Gastrocnemius medialis (tissue), 4 donors: Measurements from ENCODE around the gene ADGRV1. TPM values are rescaled to one million over a fixed set of nuclear protein-coding genes. Genes with fewer than 3 reads are reported as not detected.
"Not testable (repeated sequence)": the region's sequence is repeated elsewhere in the genome, so short reads cannot be mapped to it uniquely, and the experiment has no call there.

Experiments
- ATAC-seq, 2 donors: fragments of 150-250 bp; one replicate each; pipeline ENCODE4 v1.9.1; 2016
- DNase-seq, 2 donors: peaks; one replicate each; pipeline ENCODE4 v3.0.0-alpha.2; 2019
- H3K27ac ChIP-seq, 4 donors: fragments of 200-600 bp; sonication (generic); 1 replicate in 1 of 4; 2 replicates in 3 of 4; pipeline ENCODE4 v1.5.1; 2016 to 2018; ENCODE audit warnings: mild to moderate bottlenecking in 2 of 4, moderate library complexity in 1 of 4
- H3K27me3 ChIP-seq, 3 donors: fragments of 200-600 bp; sonication (generic) in 2 of 3; 1 replicate in 1 of 3; 2 replicates in 2 of 3; pipeline versions ENCODE4 v1.5.1 to v1.6.0; 2016 to 2019; ENCODE audit warnings: mild to moderate bottlenecking in 1 of 3, moderate library complexity in 1 of 3
- H3K36me3 ChIP-seq, 2 donors: fragments of 200-600 bp; sonication (generic) in 1 of 2; one replicate each; pipeline ENCODE4 v1.5.1; 2017 to 2018
- H3K4me1 ChIP-seq, 2 donors: fragments of 200-600 bp; sonication (generic) in 1 of 2; one replicate each; pipeline ENCODE4 v1.5.1; 2016 to 2017; ENCODE audit warnings: mild to moderate bottlenecking in 2 of 2
- H3K4me3 ChIP-seq, 4 donors: fragments of 200-600 bp; sonication (generic) in 3 of 4; 1 replicate in 1 of 4; 2 replicates in 3 of 4; pipeline ENCODE4 v1.5.1; 2016 to 2019; ENCODE audit warnings: mild to moderate bottlenecking in 2 of 4
- H3K9me3 ChIP-seq, 3 donors: fragments of 200-600 bp; sonication (generic) in 2 of 3; 1 replicate in 1 of 3; 2 replicates in 2 of 3; pipeline ENCODE4 v1.5.1; 2016 to 2019
- CTCF ChIP-seq, 5 experiments: fragments of 450-650 bp in 3 of 5; fragments of 200-600 bp in 2 of 5; sonication (generic) in 2 of 5; IDR thresholded peaks in 4 of 5; conservative IDR thresholded peaks in 1 of 5; 1 replicate in 4 of 5; 2 replicates in 1 of 5; pipeline ENCODE4 v1.5.1; 2016 to 2019; ENCODE audit warnings: antibody characterized with exemption in 5 of 5, mild to moderate bottlenecking in 3 of 5, moderate library complexity in 3 of 5
- POLR2A ChIP-seq, 2 donors: fragments of 450-650 bp; IDR thresholded peaks; one replicate each; pipeline ENCODE4 v1.6.1; 2017; ENCODE audit warnings: antibody characterized with exemption in 2 of 2, mild to moderate bottlenecking in 2 of 2, moderate library complexity in 2 of 2
- in situ Hi-C, 4 donors: fragments of 200-750 bp; cut with MboI; loops; one replicate each; pipeline versions ENCODE4 v1.15.0 to v1.8.0; 2017; ENCODE audit warnings: low sequenced_read_pairs in 4 of 4
- intact Hi-C: fragments of 100-400 bp; cut with DNase I; formaldehyde crosslinking; loops from one replicate; pipeline ENCODE4 v1.15.1; 2023; ENCODE audit warnings: low total_unique reads
- total RNA-seq, 4 donors: library from RNA; depleted of rRNA; stranded (reverse); fragments of >200 nt; gene quantifications; one replicate each; pipeline versions ENCODE4 v1.1.0 to v1.2.3, GENCODE V29; 2016

ADGRV1 gene
- total RNA-seq, 4 donors from 2014 or later = 0.22 to 0.41 TPM; not detected in 2

GRCh38 chr5:90809311-90810056 is 250.9 kb downstream of the ADGRV1 start:
- in situ Hi-C loops (no loop called here), intact Hi-C loops (no loop called here)
- Histone ChIP-seq H3K27me3 (no peaks in the 10 kb centered on the region), H3K27ac (no peak overlapping the region), H3K9me3 (no peaks in the 10 kb centered on the region), H3K36me3 (no peaks in the 10 kb centered on the region), H3K4me3 (no peak overlapping the region), H3K4me1 (peaks cover 0 to 3% of the 10 kb centered on the region in 2 donors)
- TF ChIP-seq POLR2A (IDR thresholded peaks at IDR 0.05) (no peak), CTCF (IDR thresholded peaks at IDR 0.05 in 4 of 5, conservative IDR thresholded peaks at IDR 0.05 in 1 of 5) (no peak)
- ATAC-seq (no peak), DNase-seq (no peak)

GRCh38 chr5:90810211-90810610 is 251.6 kb downstream of the ADGRV1 start:
- TF ChIP-seq POLR2A (IDR thresholded peaks at IDR 0.05) = no peak
- TF ChIP-seq CTCF (IDR thresholded peaks at IDR 0.05 in 4 of 5, conservative IDR thresholded peaks at IDR 0.05 in 1 of 5) = no peak
- Histone ChIP-seq H3K27me3 (no peaks in the 10 kb centered on the region), H3K9me3 (no peaks in the 10 kb centered on the region), H3K4me3 (no peak overlapping the region), H3K36me3 (no peaks in the 10 kb centered on the region), H3K27ac (no peak overlapping the region), H3K4me1 (peaks cover 0 to 3% of the 10 kb centered on the region in 2 donors)
- intact Hi-C loops (no loop called here), in situ Hi-C loops (no loop called here)
- DNase-seq (no peak), ATAC-seq (no peak)

GRCh38 chr5:90813392-90813791 is 254.8 kb downstream of the ADGRV1 start:
- in situ Hi-C loops = no loop called here
- ATAC-seq (no peak), DNase-seq (no peak)
- intact Hi-C loops = no loop called here
- Histone ChIP-seq H3K4me1 (peaks cover 0 to 3% of the 10 kb centered on the region in 2 donors), H3K27me3 (no peaks in the 10 kb centered on the region), H3K27ac (no peak overlapping the region), H3K36me3 (no peaks in the 10 kb centered on the region), H3K4me3 (no peak overlapping the region), H3K9me3 (no peaks in the 10 kb centered on the region)
- TF ChIP-seq CTCF (IDR thresholded peaks at IDR 0.05 in 4 of 5, conservative IDR thresholded peaks at IDR 0.05 in 1 of 5) (no peak), POLR2A (IDR thresholded peaks at IDR 0.05) (no peak)

- H3K27ac ChIP-seq, H3K36me3 ChIP-seq, intact Hi-C loops, ATAC-seq, in situ Hi-C loops, H3K27me3 ChIP-seq, H3K4me3 ChIP-seq, H3K9me3 ChIP-seq, H3K4me1 ChIP-seq, DNase-seq: not testable (repeated sequence)
These were observed 263.5 kb downstream of the ADGRV1 start for GRCh38 chr5:90822062-90822461.

GRCh38 chr5:90824436-90824835 is 265.8 kb downstream of the ADGRV1 start:
- TF ChIP-seq CTCF (IDR thresholded peaks at IDR 0.05 in 4 of 5, conservative IDR thresholded peaks at IDR 0.05 in 1 of 5) = no peak
- no peak for TF ChIP-seq POLR2A (IDR thresholded peaks at IDR 0.05)
- DNase-seq = no peak

More at GRCh38 chr5:90824436-90824835, 265.8 kb downstream of the ADGRV1 start:
- H3K36me3 ChIP-seq = no peaks in the 10 kb centered on the region
- no peak overlapping the region for H3K27ac ChIP-seq
- in situ Hi-C loops (no loop called here), intact Hi-C loops (no loop called here)
- no peaks in the 10 kb centered on the region for H3K27me3 ChIP-seq
- H3K4me3 ChIP-seq = no peak overlapping the region
- H3K9me3 ChIP-seq = no peaks in the 10 kb centered on the region
- H3K4me1 ChIP-seq = no peaks in the 10 kb centered on the region
- ATAC-seq = no peak
